ENCODE data around the gene ARHGEF5. TPM values are rescaled to one million over a fixed set of nuclear protein-coding genes. Genes with fewer than 3 reads are reported as not detected.

ARHGEF5 gene
- total RNA-seq: 2.2 and 3.1 TPM in 2 replicates

DNA sequence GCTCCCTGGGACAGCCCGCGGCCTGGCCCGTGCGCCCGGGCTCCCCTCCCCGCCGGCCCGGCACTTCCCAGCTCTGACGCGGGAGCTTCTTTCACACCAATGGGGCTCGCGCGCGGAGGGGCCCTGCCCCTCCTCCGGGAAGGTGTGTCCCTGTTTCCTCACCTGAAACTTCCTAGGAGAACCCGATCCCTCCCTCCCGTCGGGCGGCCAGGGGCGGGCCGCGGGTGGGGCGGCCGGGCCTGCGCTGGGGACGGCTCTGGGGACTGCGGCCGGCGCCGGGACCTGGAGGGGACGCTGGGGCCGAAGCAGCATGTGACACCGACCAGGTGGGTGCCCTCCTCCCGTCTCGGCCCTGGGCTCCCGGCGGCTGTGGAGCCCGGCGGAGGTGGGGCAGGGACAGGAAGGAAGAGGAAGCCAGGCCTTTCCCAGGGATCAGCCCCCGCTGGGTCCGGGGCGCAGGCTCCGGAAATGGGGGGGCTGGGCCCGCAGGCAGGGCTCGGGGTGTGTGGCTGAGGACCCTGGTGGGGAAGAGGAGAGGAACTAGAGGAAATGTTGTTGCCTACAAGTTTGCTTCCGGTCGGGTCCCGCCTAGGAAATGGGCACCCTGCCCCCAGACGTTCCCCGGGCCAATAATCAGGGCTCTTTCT is at the start of gene ARHGEF5:
ARHGEF5 (plus strand) TSS at position 227 of the 647 bp plus-strand sequence. CDS start 7,268 bp downstream, outside the sequence.

DNA sequence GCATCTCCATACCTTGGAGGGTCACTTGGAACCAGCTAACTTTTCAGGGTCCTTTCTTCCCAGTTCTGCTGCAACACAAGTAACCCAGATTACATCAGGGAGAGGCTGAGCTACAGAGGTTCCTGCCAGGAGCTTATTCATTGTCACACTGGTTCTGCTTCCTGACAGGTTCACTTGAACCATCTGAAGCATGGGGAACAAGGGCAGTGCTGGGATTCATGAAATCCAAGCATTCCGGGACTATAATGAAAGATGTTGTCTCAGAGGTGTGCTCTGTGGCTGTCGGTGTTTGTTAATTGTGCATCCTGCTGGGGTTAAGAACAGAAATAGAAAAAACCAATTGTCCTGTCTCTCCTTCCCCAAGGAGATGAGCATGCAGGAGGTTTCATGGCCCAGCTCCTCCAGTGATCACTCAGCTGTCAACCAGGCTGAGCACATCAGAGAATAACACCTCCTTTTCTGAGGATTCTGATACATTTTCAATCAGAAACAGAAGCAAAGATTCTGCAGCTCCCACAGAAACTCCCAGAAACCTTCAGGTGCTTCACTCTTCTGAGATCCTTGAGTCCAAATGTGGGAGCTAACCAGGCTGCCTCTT is 43.2 kb upstream of the ARHGEF5 start, which contains the start of gene OR2A1:
OR2A1 (plus strand) TSS at position 548 of the 598 bp plus-strand sequence. CDS start 5,706 bp downstream, outside the sequence.

DNA sequence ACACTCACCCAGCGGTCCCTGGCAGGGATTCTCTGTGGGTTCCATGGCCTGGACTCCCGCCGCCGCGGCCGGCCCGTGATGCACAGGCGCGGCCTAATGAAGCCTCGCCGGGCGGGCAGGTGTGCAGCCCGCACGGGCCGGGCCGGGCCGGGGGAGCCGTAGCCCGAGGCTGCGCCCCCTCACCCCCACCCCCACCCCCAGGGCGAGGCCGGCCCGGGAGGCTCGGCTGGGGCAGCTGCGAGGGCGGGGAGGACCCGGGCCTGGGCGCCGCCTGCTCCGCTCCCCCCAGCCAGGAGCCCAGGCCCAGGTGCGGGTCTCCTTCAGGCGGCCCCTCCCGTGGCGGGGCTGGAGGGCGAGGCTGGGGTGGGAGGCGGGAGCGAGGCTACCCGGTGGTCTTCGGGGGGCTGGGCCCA is 48.5 kb downstream of the ARHGEF5 start, which contains the start of gene NOBOX:
NOBOX (minus strand) TSS at position 45 of the 413 bp plus-strand sequence.

Other genes starting within 250 kb of the ARHGEF5 start
- not detected in 2 replicates for gene OR2A2, start 245.8 kb upstream of the ARHGEF5 start, total RNA-seq
- gene OR2A14, start 232.2 kb upstream of the ARHGEF5 start, total RNA-seq: not detected in 2 replicates
- gene CTAGE4, start 171.9 kb upstream of the ARHGEF5 start, total RNA-seq: 0.86 and 0.88 TPM in 2 replicates
- gene ARHGEF35, start 159.6 kb upstream of the ARHGEF5 start, total RNA-seq: 0.66 and 1.1 TPM in 2 replicates
- gene OR2A42, start 115.8 kb upstream of the ARHGEF5 start, total RNA-seq: not detected in 2 replicates
- gene OR2A7, start 90.6 kb upstream of the ARHGEF5 start, total RNA-seq: 0.22 and 0.57 TPM in 2 replicates
- gene CTAGE8, start 86.1 kb upstream of the ARHGEF5 start, total RNA-seq: under 0.01 TPM in 2 replicates
- 0.14 TPM in 1 of 2 replicates, not detected in the other for gene OR2A1, start 43.0 kb upstream of the ARHGEF5 start, total RNA-seq
- gene NOBOX, start 48.3 kb downstream of the ARHGEF5 start, total RNA-seq: not detected in 2 replicates